Ishikawa (cell line): Measurements from ENCODE around the gene ADD2.

Experiments
- CEBPB ChIP-seq: IDR thresholded peaks from 2 replicates; pipeline ENCODE4 v1.6.1; 2012
- CREB1 ChIP-seq: IDR thresholded peaks from 2 replicates; pipeline ENCODE4 v1.6.1; 2012; ENCODE audit warnings: low read depth
- EGR1 ChIP-seq: IDR thresholded peaks from 2 replicates; pipeline ENCODE4 v1.6.1; 2012
- EP300 ChIP-seq: IDR thresholded peaks from 2 replicates; pipeline ENCODE4 v1.6.1; 2012; ENCODE audit warnings: borderline replicate concordance
- FOXM1 ChIP-seq: IDR thresholded peaks from 2 replicates; pipeline ENCODE4 v1.6.1; 2012; ENCODE audit warnings: low read depth, borderline replicate concordance
- MAX ChIP-seq: IDR thresholded peaks from 2 replicates; pipeline ENCODE4 v1.6.1; 2012
- NFIC ChIP-seq: IDR thresholded peaks from 2 replicates; pipeline ENCODE4 v1.6.1; 2012
- RAD21 ChIP-seq: IDR thresholded peaks from 2 replicates; pipeline ENCODE4 v1.6.1; 2012; ENCODE audit warnings: low read depth
- REST ChIP-seq: IDR thresholded peaks from 2 replicates; pipeline ENCODE4 v1.6.1; 2012; ENCODE audit warnings: low read depth, mild to moderate bottlenecking
- TAF1 ChIP-seq: IDR thresholded peaks from 2 replicates; pipeline ENCODE4 v1.6.1; 2012; ENCODE audit warnings: low read depth, mild to moderate bottlenecking
- TCF12 ChIP-seq: IDR thresholded peaks from 2 replicates; pipeline ENCODE4 v1.6.1; 2012; ENCODE audit warnings: low read depth
- TEAD4 ChIP-seq: IDR thresholded peaks from 2 replicates; pipeline ENCODE4 v1.6.1; 2012
- YY1 ChIP-seq: IDR thresholded peaks from 2 replicates; pipeline ENCODE4 v1.6.1; 2012; ENCODE audit warnings: low read depth
- ZBTB7A ChIP-seq: IDR thresholded peaks from 2 replicates; pipeline ENCODE4 v1.6.1; 2012; ENCODE audit warnings: low read depth
- TF ChIP-seq, protein P1 (sequence below): IDR thresholded peaks from 2 replicates; pipeline ENCODE4 v1.6.1; 2012

The ADD2 gene

DNA sequence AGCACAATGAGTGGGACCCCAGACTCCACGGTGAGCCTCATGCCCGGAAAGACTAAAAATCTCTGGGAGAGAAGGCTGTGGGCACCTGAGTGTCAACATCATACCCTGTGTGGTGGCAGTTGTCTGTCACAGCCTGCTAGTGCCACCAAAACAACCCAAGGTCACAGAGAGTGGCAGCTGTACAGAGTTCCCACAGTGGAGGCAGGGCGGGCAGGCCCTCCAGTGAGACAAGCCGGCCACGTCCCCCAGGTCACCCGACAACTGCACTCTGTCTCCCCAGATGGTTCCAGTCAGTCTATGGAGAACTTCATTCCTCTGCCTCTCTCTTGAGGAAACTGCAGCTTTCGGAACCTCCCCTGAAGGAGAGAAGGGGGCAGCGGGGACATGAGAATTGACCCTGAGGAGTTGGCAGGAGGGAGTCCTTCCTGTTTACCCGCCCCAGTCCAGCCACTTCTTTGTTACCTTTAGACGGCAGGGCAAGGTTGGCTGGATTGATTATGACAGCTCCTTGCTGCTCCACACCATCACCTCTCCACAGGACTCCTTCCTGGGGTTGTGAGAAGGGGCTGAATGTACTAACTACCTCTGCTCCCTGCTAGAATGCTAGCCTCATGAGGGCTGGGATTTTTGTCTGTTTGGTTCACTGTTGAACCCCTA lies 33.7 kb upstream of the ADD2 start:
- TF ChIP-seq MAX (no peak), TCF12 (no peak), REST (no peak), ZBTB7A (no peak), YY1 (no peak), NFIC (no peak), TEAD4 (no peak), FOXM1 (no peak), CEBPB (no peak)
- TF ChIP-seq, protein P1, sequence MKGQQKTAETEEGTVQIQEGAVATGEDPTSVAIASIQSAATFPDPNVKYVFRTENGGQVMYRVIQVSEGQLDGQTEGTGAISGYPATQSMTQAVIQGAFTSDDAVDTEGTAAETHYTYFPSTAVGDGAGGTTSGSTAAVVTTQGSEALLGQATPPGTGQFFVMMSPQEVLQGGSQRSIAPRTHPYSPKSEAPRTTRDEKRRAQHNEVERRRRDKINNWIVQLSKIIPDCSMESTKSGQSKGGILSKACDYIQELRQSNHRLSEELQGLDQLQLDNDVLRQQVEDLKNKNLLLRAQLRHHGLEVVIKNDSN: no peak

- TF ChIP-seq ZBTB7A (no peak), TEAD4 (no peak), REST (no peak), EP300 (no peak), YY1 (no peak), CREB1 (no peak), TCF12 (no peak), MAX (no peak), RAD21 (no peak), FOXM1 (no peak), EGR1 (no peak)
These were observed 31.7 kb upstream of the ADD2 start for GRCh38 chr2:70799706-70800105.

GRCh38 chr2:70797506-70797905 lies 29.5 kb upstream of the ADD2 start:
- no peak for TF ChIP-seq YY1
- TF ChIP-seq NFIC: no peak
- TF ChIP-seq TEAD4: no peak
- no peak for TF ChIP-seq EGR1
- no peak for TF ChIP-seq TCF12
- TF ChIP-seq FOXM1: no peak
- TF ChIP-seq, protein P1: no peak
- no peak for TF ChIP-seq CREB1
- no peak for TF ChIP-seq ZBTB7A
- TF ChIP-seq RAD21: no peak
- no peak for TF ChIP-seq EP300
- TF ChIP-seq TAF1: no peak
- no peak for TF ChIP-seq REST
- TF ChIP-seq CEBPB: no peak
- TF ChIP-seq MAX: no peak

DNA sequence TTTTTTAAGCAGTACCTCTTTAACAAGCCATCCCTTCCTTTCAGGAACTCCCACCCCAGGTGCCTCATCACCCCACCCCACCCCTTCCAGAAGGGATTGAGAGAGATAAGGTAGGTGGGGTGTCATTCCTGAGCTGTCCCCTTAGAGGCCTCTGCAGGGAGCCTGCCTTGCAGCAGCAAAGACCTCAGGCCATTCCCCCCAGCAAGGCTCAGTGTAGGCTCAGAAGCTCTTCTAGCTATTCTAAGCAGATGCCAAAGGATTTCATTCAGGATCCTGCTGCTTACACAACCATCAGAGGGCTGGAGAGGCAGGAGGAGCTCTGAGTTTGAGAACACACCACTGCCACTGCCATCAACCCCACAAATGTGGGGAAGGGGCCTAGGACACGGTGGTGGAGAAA lies 28.3 kb upstream of the ADD2 start:
- no peak for TF ChIP-seq TAF1
- TF ChIP-seq EP300: no peak
